CD4-positive, alpha-beta T cell (primary cell): Measurements from ENCODE around the gene UBE2E3. TPM values are rescaled to one million over a fixed set of nuclear protein-coding genes. Genes with fewer than 3 reads are reported as not detected.

ENCODE experiments used
- ATAC-seq: fragments of 200-7000 bp; cut with Tn5 transposase; one replicate; pipeline ENCODE4 v1.10.0; 2022; ENCODE audit warnings: mild to moderate bottlenecking; ENCODE audit not compliant: poor library complexity
- CTCF ChIA-PET: fragments of 350-600 bp; sonication (Branson Sonifier 250); formaldehyde crosslinking; loops from one replicate; lab custom pipeline; 2021; ENCODE audit warnings: antibody characterized with exemption, inconsistent platforms; lab: Charles Lee
- POLR2A ChIA-PET: fragments of 350-600 bp; sonication (Branson Sonifier 250); formaldehyde crosslinking; loops from one replicate; lab custom pipeline; 2021; ENCODE audit warnings: antibody characterized with exemption, inconsistent platforms; lab: Charles Lee
- DNase-seq, 14 experiments: peaks; one replicate each; pipeline ENCODE4 v3.0.0-alpha.2; 2013 to 2020; ENCODE audit warnings: mixed read lengths in 2 of 14
- H3K27ac ChIP-seq, 2 donors: one replicate each; pipeline versions ENCODE4 v1.5.1 to v1.7.0; 2013; ENCODE audit warnings: low read length in 2 of 2, low read depth in 1 of 2, mild to moderate bottlenecking in 1 of 2
- H3K27me3 ChIP-seq, 2 experiments: 1 replicate in 1 of 2; 2 replicates in 1 of 2; pipeline versions ENCODE4 v1.6.1 to v1.7.0; 2013; ENCODE audit warnings: low read length in 2 of 2, control low read depth in 1 of 2, mild to moderate bottlenecking in 1 of 2, moderate library complexity in 1 of 2; ENCODE audit not compliant: insufficient read depth in 2 of 2, control insufficient read depth in 1 of 2
- H3K36me3 ChIP-seq: one replicate; pipeline ENCODE4 v1.6.1; 2013; ENCODE audit warnings: low read length, control low read depth; ENCODE audit not compliant: insufficient read depth
- H3K4me1 ChIP-seq: one replicate; pipeline ENCODE4 v1.6.1; 2013; ENCODE audit warnings: low read length, control low read depth; ENCODE audit not compliant: insufficient read depth
- H3K4me3 ChIP-seq: one replicate; pipeline ENCODE4 v1.5.1; 2013; ENCODE audit warnings: mild to moderate bottlenecking, low read length, moderate library complexity
- H3K9me3 ChIP-seq, 2 experiments: 1 replicate in 1 of 2; 2 replicates in 1 of 2; pipeline versions ENCODE4 v1.6.1 to v1.7.0; 2013; ENCODE audit warnings: low read length in 2 of 2, mild to moderate bottlenecking in 2 of 2, control low read depth in 1 of 2, moderate library complexity in 1 of 2; ENCODE audit not compliant: control insufficient read depth in 1 of 2, insufficient read depth in 1 of 2
- H3K27ac Mint-ChIP-seq: one replicate; pipeline ENCODE4 v1.8.0; 2020; ENCODE audit warnings: mixed read lengths
- H3K27me3 Mint-ChIP-seq: one replicate; pipeline ENCODE4 v1.8.0; 2021; ENCODE audit warnings: mixed read lengths
- H3K36me3 Mint-ChIP-seq: one replicate; pipeline ENCODE4 v1.8.0; 2021; ENCODE audit warnings: low read depth, mixed read lengths
- H3K4me1 Mint-ChIP-seq: one replicate; pipeline ENCODE4 v1.8.0; 2021; ENCODE audit warnings: low read depth, mixed read lengths
- H3K4me3 Mint-ChIP-seq: one replicate; pipeline ENCODE4 v1.8.0; 2020; ENCODE audit warnings: mild to moderate bottlenecking, mixed read lengths
- H3K9me3 Mint-ChIP-seq: one replicate; pipeline ENCODE4 v1.8.0; 2020; ENCODE audit warnings: mixed read lengths
- intact Hi-C, 2 experiments: fragments of 100-400 bp; cut with DNase I in 1 of 2; cut with micrococcal nuclease in 1 of 2; formaldehyde crosslinking; loops; one replicate each; pipeline versions ENCODE4 v1.15.1 to v1.9.0; 2023 to 2025; cut with DNase I, micrococcal nuclease
- polyA plus RNA-seq, 2 donors: library from polyadenylated mRNA; unstranded; fragments of 120-200 nt; gene quantifications; one replicate each; pipeline ENCODE4 v1.2.1, GENCODE V29; 2013
- total RNA-seq, 174 experiments: library from RNA in 2 of 174; stranded (reverse) in 2 of 174; gene quantifications; one replicate each; pipeline ENCODE4 v1.2.3 and lab custom pipeline; 2021 to 2026
- TF ChIP-seq, protein P1 (sequence below): fragments of 200-600 bp; IDR thresholded peaks from one replicate; pipeline ENCODE4 v1.8.0; 2022; ENCODE audit warnings: antibody characterized with exemption, mild to moderate bottlenecking

The UBE2E3 gene
- total RNA-seq (10 to 100 TPM; 20.5 TPM), total RNA-seq (lab: John Stamatoyannopoulos, UW) (8.2 to 24.9 (median 14.4) reads per million in 172 experiments)
- 33.9 TPM for polyA plus RNA-seq (2013, experiment 1 of 2)
- polyA plus RNA-seq (2013, experiment 2 of 2) = 38.6 TPM

DNA sequence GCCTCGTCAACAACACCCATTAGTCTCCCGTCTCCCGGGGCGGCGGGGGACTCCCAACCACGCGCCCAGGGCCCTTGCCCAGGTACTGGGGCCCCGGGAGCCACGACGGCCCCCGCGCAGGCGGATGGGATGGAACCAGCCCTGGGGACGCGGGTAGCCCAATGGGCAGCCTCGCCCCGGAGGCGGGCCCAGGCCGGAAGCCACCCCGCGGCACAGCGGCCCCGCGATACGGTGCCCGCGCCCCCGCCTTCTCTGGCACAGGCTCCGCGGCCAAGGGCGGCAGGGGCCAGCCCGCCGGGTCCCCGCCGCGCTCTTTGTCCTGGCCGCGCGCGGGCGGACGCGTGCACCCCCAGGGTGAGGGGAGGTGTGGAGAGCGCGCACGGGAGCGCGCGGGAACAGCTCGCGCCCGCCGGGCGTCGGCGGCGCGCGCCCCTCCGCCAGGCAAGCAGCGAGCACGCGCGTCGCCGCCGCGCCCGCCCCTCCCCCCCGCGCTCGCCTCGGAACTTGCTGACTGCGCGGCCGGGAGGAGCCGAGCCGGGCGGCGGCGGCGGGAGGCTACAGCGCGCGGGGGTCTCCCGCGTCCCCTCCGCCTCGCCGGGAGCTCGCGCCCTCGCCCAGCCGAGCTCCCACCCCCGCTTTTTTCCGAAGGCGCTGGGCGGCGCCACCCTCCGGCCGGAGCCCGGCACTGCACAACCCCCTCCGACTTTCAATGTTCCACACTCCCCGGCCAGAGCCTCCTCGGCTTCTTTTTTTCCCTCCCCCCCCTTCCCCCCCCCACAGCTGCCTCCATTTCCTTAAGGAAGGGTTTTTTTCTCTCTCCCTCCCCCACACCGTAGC, at the start of gene UBE2E3:
TSS of gene UBE2E3 (plus strand) at position 500 of the 837 bp plus-strand sequence. CDS start 1,438 bp downstream, outside the sequence.
- peak; percentile 77 for ATAC-seq
- Histone ChIP-seq H3K36me3 (no peaks in the 10 kb centered on the region), H3K27ac (peak within 1 kb of the TSS in 1 of 2 donors; percentile 20), H3K4me1 (peaks cover 17% of the 10 kb centered on the region), H3K4me3 (peak within 1 kb of the TSS; percentile 77), H3K9me3 (no peaks in the 10 kb centered on the region), H3K27me3 (no peaks in the 10 kb centered on the region)
- DNase-seq = peak; percentile 62 to 90 (median 70)
- Mint-ChIP-seq H3K4me1 (peaks cover 49% of the 10 kb centered on the region), H3K36me3 (peaks cover 33% of the 10 kb centered on the region), H3K4me3 (peak within 1 kb of the TSS; percentile 94), H3K27ac (peak within 1 kb of the TSS; percentile 92), H3K9me3 (no peaks in the 10 kb centered on the region), H3K27me3 (no peaks in the 10 kb centered on the region)
- ChIA-PET CTCF (interaction anchor here (0.6 to 2.2 kb wide), 9 partner anchors 9 to 481 kb away, joined by 3 to 11 read pairs (median 4); no protein-coding TSS in a partner anchor), POLR2A (interaction anchor here (0.6 to 4.4 kb wide), 20 partner anchors 9 to 1735 kb away, joined by 3 to 30 read pairs (median 4); partner anchors contain the start of genes DNAJC10, ITGA4 and ITPRID2)
- intact Hi-C loops = loop anchor here (5.0 to 10.0 kb wide), 4 partner anchors 74 to 1734 kb away; partner anchors contain the start of genes DNAJC10 (in 1 of the 2) and ITGA4 (in 1 of the 2)
- TF ChIP-seq, protein P1, sequence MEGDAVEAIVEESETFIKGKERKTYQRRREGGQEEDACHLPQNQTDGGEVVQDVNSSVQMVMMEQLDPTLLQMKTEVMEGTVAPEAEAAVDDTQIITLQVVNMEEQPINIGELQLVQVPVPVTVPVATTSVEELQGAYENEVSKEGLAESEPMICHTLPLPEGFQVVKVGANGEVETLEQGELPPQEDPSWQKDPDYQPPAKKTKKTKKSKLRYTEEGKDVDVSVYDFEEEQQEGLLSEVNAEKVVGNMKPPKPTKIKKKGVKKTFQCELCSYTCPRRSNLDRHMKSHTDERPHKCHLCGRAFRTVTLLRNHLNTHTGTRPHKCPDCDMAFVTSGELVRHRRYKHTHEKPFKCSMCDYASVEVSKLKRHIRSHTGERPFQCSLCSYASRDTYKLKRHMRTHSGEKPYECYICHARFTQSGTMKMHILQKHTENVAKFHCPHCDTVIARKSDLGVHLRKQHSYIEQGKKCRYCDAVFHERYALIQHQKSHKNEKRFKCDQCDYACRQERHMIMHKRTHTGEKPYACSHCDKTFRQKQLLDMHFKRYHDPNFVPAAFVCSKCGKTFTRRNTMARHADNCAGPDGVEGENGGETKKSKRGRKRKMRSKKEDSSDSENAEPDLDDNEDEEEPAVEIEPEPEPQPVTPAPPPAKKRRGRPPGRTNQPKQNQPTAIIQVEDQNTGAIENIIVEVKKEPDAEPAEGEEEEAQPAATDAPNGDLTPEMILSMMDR = peak; percentile 39

DNA sequence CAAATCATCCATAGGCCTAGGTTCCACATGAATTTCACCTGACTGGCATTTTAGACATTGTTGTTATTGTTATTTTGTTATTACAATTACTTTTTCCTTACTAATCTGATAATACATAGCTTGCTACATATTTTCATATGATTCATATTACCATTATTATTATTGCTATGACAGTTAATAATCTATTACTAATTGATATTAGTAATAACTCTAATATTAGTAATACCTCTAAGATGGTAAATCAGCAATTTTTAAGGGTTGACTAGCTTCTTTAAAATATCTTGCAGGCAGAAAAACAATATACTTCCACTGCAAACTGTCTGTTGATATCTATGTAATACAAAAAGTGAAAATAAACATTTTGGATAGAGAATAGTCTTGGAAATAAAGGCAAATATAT, 48.6 kb upstream of the UBE2E3 start:
- no peaks in the 10 kb centered on the region for H3K9me3 ChIP-seq
- DNase-seq = no peak
- peaks cover 11% of the 10 kb centered on the region for H3K27me3 Mint-ChIP-seq
- POLR2A ChIA-PET = interaction anchor here (1.3 kb wide), 1 partner anchor 48 kb away, joined by 3 read pairs; the partner anchor contains the start of gene UBE2E3
- H3K4me1 Mint-ChIP-seq = no peaks in the 10 kb centered on the region
- no peaks in the 10 kb centered on the region for H3K4me1 ChIP-seq
- H3K36me3 Mint-ChIP-seq = no peaks in the 10 kb centered on the region
- no peak overlapping the region for H3K4me3 ChIP-seq
- H3K27ac Mint-ChIP-seq = no peak overlapping the region
- H3K4me3 Mint-ChIP-seq = no peak overlapping the region
- no peaks in the 10 kb centered on the region for H3K9me3 Mint-ChIP-seq
- TF ChIP-seq, protein P1 = no peak
- CTCF ChIA-PET = no interaction called here
- intact Hi-C loops = no loop called here
- H3K27me3 ChIP-seq = no peaks in the 10 kb centered on the region
- H3K36me3 ChIP-seq = no peaks in the 10 kb centered on the region
- no peak overlapping the region for H3K27ac ChIP-seq
- ATAC-seq = no peak

DNA sequence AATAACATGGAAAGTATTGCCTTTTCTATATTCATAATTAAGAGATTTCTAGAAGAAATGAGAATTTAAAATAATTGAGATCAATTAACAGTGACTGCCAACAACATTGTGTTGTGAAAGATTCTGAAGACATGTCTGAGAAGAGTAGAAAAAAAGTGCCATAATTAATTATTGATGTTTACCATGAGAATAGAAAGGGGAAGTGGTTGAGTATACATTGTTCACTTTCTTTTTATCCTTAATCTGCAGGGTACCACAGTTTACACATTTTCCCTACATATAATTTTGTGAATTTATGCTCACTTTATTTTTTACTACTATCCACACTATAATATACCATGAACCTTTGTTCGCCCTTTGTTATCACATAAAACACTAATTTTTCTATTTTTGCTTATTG, 47.1 kb upstream of the UBE2E3 start:
- H3K27me3 ChIP-seq = no peaks in the 10 kb centered on the region
- intact Hi-C loops = no loop called here
- ATAC-seq (no peak), DNase-seq (no peak)
- H3K4me1 ChIP-seq = no peaks in the 10 kb centered on the region
- no peaks in the 10 kb centered on the region for H3K36me3 Mint-ChIP-seq
- H3K27ac ChIP-seq = no peak overlapping the region
- H3K9me3 Mint-ChIP-seq = no peaks in the 10 kb centered on the region
- no peak overlapping the region for H3K27ac Mint-ChIP-seq
- no peaks in the 10 kb centered on the region for H3K36me3 ChIP-seq
- peaks cover 14% of the 10 kb centered on the region for H3K27me3 Mint-ChIP-seq
- ChIA-PET CTCF (no interaction called here), POLR2A (no interaction called here)
- TF ChIP-seq, protein P1 = no peak
- no peaks in the 10 kb centered on the region for H3K9me3 ChIP-seq
- H3K4me1 Mint-ChIP-seq = no peaks in the 10 kb centered on the region
- no peak overlapping the region for H3K4me3 Mint-ChIP-seq
- H3K4me3 ChIP-seq = no peak overlapping the region
